ENCODE data around the gene C7.
"Not testable (repeated sequence)": the region's sequence is repeated elsewhere in the genome, so short reads cannot be mapped to it uniquely, and the experiment has no call there.

The C7 gene

GRCh38 chr5:40991981-40992559, 82.8 kb downstream of the C7 start:
- no peak for DNase-seq

GRCh38 chr5:40995801-40996586, 86.7 kb downstream of the C7 start:
- DNase-seq, result no peak

- DNase-seq, result no peak
Observed at GRCh38 chr5:40999142-40999541, 89.8 kb downstream of the C7 start.

GRCh38 chr5:40999966-41000365, 90.7 kb downstream of the C7 start:
- DNase-seq, result no peak

- DNase-seq, result no peak
Observed at GRCh38 chr5:41003670-41004376, 94.5 kb downstream of the C7 start.

- no peak for DNase-seq
Observed at GRCh38 chr5:41004931-41005330, 95.6 kb downstream of the C7 start.

GRCh38 chr5:41009232-41009631, 99.9 kb downstream of the C7 start:
- no peak for DNase-seq

GRCh38 chr5:41010572-41010971, 101.3 kb downstream of the C7 start:
- DNase-seq, result no peak

- no peak for DNase-seq
Observed at GRCh38 chr5:41012318-41012717, 103.0 kb downstream of the C7 start.

GRCh38 chr5:41022600-41022999, 113.3 kb downstream of the C7 start:
- not testable (repeated sequence) for DNase-seq
